GM19043 (cell line): ENCODE data around the gene ZFPM1.

Source experiments
- ATAC-seq: cut with Tn5 transposase; IDR thresholded peaks from one replicate; pipeline ENCODE4 v1.9.1; 2021; ENCODE audit warnings: low read depth; ENCODE audit not compliant: unreplicated experiment

ZFPM1 gene

DNA sequence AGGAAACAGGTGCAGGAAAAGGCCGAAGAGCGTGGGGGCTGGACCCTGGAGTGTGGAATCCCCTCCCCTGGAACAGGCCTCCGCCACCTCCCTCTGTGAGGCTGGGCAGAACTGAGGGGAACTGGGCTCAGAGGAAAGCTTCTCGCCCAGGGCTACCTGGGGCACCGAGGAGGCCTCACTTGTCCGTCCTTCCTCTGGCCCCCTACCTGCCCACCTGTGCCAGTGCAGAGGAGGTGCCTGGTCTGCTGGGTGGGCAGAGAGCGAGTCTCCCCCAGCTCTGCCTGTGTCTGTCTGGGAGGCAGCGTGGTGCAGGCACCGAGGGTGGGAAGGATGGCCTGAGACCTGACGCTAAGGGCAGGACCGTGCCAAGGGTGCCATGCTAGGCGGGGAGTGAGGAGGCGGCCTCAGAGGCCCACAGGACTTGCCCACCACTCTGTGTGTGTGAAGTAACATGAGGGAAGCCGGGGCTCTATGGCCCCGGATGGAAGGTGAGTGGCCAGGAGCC is 42.2 kb downstream of the ZFPM1 start:
- ATAC-seq: no peak

DNA sequence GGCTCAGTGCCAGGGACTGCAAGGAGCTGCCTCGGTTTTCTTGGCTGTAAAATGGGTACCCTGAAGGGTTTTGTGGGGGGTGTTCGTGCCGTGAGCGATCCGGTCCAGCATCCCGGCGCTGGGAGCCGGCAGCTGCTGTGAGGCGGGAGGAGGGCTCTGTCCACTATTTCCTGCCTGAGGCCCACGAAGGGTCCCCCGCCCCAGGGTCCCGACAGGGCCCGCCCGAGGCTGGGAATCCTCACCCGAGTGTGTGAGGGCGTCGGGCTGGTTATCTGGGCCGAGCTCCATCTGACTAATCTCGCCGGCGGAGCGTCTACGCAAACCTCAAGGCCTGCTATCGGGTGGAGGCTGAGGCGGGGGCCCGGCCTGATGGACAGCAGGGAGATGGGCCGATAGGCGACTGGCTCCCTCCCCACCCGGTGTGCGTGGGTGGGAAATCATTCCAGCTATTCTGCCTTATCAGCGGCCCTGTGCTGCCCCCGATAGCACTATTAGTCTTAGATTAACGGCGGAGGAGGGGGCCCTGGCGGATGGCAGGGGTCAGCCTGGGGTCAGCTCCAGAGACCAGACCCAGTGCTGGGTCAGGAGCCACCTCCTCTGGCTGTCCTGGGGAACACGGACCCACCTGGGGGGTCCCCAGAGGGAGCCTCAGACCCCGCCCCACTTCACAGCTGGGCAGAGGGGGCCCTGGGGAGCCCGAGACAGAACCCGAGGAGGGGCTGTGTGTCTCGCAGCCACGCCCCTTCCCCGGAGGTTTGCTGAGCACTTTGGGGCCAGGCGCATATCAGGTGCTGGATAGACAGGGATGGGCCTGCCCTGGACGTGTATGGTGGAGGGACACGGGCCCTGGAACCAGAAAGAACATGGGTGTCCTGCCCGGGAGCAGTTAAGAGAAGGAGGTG is 44.7 kb downstream of the ZFPM1 start:
- ATAC-seq: no peak

DNA sequence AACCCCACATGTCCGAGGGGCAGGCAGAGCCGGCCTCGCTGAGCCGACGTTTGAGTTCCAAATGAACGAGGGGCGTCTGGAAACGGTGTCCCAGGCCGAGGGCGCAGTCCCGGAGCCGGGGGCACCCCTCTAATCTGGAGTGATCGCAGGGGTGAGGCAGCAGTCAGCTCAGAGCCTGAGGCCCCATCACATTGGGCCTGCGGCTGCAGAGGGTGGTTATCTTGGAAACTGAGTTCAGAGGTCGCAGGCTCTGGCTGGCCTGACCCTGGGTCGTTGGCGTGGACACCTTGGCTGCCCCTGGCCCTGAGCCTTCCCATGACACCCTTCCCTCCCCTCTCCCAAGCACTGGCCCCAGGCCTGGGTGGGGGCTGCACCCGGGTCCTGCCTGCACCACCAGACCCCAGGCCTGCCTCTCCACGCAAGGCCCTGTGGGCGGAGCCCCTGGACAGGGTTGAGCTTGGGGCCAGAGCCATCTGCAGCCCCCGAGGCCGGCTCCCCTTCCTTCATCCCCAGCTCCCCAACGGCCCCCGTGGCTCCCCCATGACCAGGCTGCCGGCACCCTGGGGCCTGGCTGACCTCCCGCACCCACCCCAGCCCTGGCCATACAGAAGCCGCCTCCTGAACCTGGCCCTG is 45.6 kb downstream of the ZFPM1 start:
- no peak for ATAC-seq

DNA sequence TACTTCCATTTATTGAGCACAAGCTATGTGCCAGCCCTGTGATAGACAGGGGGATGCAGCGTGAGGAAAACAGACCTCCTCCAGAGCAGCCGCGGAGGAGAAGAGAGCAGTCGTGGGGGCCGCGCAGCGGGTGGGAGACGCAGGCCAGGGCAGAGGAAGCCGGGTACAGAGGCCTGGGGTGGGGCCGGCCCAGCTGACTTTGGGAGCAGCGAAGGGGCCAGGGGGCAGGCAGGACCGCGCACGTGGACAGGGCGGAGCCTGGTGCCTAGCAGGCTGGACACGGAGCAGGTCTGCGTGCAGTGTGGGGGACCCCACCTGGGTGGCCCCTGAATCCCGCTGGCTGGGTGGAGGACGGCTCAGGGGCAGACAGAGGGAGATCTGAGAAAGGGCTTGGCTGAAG is 46.2 kb downstream of the ZFPM1 start:
- ATAC-seq: no peak

DNA sequence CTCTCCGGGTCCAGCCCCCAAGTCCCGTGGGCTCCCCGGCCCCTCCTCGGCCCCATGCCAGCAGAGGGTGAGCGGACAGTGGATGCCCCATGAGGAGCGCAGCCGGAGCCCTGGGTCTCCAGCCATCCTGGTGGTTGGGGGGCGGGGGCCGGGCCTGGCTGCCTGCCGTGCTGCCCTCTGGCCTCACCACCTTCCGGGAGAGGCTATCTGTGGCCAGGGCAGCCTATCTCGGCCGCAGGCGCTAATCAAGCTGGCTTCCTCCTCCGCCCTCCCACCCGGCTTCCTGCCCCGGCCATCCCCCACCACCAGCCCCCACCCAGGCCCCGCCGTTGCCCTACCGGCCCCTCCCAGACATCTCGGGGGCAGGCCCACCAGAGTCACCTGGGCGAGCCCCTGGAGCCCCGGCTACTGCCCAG is 46.8 kb downstream of the ZFPM1 start:
- no peak for ATAC-seq

DNA sequence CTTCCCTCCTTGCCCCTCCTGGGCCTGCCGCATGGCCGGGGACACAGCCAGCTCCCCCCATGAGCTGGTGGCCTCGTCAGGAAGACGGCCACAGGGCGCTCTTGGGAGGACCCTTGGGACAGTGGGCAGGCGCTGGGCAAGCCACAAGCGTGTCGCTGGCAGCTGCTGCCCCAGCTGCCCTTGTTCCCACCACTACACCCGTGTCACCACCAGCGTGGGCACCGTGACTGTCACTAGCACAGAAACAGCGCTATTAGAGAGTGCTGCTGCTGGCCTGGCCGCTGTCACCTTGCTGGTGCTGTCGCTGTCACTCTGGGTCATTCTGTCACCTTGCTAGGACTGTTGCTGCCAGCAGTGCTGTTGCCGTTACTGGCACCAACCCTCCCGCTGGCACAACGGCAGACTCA is 47.2 kb downstream of the ZFPM1 start:
- ATAC-seq: no peak

DNA sequence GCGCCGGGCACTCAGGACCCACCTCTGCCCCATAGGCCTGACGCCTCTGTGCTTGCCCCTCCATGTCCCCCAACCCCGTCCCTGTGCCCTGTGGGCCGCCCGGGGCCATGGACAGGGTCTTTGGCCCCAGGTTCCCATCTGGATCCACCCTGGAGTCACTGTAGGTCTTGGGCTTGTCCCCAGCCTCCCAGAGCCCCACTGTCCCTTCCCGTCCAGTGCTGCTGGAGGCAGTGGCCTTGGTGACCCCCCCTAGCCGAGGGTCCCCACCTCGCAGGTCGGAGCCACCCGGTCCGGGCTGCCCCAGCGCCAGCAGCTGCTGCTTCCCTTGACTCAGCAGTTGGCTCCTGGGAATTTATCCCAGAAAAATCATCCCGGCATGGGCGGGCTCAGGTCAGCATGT is 49.3 kb downstream of the ZFPM1 start:
- ATAC-seq: no peak

DNA sequence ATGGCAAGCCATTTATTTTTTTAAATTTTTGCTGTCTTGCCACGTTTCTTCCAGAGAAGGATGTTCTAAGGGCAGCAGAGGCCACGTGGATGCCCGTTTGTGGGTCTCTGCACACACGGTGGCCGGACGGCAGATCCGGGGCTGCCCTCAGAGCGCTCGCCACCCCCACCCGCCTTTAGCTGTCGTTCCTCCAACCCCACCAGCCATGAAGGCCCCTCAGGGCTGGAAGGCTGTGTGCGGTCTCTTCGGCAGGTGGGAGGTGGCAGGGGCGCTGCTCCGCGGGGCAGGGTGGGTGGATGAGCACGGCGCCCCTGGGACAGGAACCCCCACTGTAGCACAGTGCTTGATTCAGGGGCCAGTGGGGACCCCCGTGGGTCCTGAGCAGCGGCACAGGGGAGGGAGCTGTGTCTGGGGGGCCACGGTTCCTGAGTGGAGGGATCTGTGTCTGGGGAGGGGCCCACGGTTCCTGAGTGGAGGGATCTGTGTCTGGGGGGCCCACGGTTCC is 49.7 kb downstream of the ZFPM1 start:
- no peak for ATAC-seq

DNA sequence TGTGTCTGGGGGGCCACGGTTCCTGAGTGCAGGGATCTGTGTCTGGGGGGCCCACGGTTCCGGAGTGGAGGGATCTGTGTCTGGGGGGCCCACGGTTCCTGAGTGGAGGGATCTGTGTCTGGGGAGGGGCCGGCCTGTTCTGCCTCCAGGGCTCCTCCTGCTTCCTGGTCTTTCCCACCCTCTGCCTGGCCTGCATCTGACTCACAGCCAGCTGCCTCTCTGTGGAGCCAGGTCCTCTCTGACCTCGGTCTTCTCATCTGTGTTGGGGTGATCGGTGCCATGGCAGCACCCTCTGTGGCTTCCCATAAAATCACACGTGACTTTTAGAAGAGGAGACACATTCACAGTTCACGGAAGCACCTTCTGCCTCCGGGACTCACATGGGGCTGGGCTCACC is 50.3 kb downstream of the ZFPM1 start:
- no peak for ATAC-seq

DNA sequence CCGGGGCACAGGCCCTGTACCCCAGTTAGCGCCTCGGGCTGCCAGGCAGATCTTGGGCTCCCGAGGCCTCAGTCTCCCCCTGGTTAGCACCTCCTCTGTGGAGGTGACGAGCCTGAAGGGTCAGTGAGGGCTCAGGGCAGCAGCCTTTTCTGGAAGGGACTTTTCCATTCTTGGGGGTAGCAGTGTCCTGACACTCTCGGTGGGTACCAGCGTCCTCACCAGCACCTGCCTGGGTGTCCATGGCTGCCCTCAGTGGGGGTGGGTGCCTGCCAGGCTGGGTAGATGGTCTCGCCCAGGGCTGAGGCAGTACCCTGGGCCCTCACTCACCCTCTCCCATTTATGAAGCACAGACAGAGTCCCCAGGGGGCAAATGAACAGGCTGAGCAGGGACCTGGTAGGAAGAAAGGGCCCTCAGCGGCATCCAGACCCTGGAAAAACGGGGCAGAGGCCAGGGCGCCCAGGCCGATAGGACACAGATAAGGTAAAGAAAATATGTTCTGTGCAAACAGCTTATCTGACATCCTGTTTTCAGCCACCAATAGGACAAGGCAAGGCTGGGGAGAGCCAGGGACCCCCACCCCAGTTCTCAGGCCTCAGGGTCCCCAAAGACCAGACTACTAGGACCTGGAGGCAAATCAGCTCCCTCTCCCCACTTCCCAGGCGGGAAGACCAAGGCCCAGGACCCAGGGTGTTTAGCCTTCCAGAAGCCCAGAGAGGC is 50.9 kb downstream of the ZFPM1 start:
- no peak for ATAC-seq

DNA sequence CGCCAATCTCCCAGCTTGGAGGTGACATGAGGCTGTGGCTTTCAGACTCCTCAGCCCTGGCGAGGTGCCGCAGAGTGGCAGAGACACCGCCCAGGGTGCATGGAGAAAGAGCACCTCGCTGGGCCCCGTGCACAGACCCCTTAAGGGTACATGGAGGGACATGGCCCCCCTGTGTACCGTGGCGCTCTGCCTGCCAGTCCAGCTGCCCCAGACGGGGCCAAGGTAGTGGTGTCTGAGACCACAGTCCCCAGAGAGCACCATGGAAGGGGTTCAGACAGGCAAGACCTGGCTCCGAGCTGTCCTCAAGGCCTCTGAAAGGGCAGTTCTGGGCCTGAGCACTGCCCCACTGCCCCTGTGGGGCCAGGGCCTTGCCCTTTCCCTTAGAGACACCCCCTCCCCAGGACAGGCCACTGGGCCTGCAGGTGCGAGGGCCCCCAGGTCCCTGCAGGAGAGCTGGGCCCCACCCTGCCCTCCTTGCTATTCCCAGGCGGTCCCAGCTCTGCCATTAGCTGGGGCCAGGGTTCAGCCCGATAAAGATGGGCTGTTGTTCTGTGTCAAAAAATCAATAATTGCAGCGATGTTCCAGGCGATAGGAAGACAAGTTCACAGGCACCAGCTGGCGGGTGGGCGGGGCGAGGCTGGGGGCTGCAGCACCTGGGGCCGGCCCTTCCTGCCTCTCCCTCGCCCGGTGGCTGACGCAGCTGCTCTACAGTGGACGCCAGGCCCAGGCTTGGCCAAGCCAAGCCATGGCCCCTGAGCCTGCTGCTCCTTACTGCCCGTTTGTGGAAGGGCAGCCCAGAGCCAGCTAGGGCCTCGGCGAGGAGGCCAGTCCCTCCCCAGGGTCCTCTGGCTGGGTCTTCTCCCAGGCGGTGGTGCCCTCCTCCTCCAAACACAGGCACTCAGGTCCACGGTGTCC is 51.7 kb downstream of the ZFPM1 start:
- ATAC-seq: no peak

DNA sequence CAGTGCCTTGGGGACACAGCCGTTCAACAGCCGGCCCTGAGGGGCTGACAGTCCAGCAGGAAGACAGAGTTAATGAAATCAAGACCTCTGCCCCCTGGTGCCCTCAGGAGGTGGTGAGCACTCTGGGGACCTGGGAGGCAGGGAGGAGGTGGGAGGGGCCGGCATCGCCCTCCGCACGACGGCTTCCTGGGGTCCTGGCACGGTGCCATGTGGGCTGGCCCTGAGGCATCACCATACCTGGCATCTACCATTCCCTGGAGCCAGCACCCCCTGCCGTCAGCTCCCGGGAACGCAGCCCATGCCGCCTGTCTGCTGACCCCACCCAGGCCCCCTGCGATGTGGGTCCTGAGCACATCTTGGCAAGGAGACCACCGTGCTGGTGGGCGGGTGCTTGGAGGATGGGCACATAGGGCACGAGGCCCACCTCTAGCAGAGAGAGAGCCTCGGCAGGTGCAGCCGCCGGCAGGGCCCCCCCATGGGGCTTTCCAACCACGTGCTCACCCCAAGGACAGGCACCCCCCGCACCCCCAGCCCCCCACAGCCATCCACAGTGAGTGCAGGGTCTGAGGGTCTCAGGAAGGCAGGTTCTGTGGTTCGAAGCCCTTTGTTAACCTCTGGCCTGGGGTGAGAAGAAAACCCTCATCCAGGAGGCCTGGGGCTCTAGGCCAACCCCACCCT is 52.5 kb downstream of the ZFPM1 start:
- no peak for ATAC-seq

DNA sequence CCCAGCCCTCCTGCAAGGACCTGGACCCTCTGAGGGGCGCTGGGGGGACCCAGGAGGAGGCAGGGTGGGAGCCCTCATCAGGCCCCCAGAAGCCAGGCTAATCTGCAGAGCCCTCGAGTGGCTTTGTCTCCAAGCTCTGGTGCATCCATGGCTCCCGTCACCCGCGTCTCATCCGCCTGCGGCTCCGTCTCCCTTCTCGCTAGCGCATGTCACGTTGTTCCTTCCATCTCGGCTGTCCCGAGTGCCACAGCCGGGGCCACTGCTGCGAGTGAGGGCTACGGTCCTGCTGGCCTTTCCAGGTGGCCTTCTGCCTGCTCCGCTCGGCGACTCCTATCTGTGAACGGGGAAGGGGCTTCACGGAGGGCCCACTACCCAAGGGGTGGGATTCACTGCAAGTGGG is 53.6 kb downstream of the ZFPM1 start:
- no peak for ATAC-seq

DNA sequence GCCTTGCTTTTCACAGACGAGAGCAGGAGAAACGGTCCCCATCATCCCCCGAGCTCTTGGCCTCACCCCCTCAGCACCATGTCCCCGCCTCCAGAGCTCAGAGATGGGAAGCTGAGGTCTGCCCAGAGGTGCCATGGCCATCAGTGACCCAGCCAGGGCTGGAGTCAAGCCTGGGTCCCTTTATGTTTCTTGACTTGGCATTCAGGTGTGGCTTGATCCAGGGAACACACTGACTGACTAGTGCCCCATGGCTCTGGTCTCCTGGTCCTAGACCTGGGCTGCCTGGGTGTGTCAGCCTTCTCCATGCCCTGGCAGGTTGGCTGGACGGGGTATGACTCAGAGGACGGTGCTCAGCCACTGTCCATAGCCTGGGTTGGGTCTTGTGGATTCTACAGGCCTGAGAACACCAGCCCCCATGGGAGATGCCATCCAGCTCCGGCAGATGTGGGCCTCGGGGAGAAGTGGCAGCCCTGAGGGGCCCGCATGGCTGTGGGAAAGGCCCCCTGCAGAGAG is 54.2 kb downstream of the ZFPM1 start:
- no peak for ATAC-seq

DNA sequence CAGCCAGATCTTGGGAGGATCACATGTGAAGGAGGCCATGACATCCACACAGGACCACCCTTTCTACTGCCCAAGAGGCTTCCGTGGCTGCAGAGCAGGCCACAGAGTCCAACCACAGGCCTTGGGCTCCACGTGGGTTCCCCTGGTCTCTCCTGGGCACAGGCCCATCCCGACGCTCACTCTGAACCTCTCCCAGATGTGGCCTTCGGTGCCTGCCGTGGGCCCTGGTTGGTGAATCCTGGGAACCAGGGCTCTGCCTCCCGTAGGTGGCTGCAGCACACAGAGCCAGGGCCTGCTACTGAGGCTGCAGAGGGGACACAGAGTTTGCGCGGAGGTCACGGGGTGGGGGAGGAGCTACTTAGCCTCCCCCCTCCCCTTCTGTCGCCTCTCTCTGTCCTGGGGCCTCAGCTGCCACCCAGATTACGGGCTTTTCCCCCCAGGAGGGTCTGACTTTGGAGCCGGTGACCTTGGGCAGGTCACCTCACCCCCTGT is 55.3 kb downstream of the ZFPM1 start:
- no peak for ATAC-seq

DNA sequence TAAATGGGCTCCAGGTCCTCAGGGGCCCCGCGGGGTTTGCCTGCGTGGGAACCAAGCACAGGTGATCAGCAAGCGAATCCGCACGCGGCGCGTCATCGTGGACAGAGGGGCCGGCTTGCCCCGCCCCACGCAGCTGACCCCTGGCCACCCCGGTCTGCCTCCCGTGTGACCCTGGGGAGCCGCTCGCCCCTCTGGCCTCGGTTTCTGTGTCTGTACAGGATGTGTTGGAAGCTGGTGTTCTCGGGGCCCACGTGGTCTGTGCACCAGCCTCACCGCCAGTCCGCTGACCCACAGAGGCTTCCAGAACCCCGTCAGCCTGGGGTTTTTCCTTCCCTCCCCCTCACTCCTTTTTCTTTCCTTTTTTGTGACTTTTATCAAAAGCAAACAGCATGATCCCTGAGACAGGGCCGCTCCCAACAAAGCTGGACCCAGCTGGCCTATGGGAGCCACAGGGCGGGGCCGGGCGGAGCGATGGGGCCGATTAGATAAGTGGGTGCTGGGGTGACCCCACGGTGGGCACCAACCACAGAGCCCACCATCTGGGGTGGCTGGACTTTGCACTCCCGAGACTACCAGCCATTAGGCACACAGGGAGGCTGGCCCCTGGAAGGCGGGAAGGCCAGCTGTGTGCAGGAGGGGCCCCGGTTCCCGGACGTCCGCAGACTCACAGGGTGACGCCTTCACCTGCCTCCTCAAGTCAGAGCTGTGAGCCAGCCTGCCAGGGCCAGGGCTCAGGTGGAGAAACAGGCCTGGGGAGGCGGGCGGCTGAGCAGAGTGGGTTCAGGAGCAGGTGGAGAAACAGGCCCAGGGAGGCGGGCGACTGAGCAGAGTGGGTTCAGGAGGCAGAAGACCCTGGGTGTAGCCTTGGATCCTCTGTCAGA is 56.0 kb downstream of the ZFPM1 start:
- ATAC-seq: no peak

DNA sequence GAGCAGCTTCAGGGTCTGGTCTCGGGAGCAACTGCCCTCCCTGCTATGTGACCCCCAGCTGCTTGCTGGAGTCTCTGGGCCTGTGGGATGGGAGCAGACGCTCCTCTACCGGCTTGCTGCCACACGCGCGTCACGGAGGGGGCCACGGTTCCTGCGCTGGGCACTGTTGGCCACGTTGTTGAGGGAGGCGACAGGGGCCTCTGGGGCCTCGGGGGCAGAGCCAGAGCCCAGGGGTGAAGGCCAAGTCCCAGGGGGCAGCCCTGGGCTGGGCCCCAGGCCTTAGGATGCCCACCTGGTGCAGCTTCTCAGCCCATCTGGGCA is 56.6 kb downstream of the ZFPM1 start:
- ATAC-seq: no peak
